ENCODE results near the gene IFITM1.

DNA sequence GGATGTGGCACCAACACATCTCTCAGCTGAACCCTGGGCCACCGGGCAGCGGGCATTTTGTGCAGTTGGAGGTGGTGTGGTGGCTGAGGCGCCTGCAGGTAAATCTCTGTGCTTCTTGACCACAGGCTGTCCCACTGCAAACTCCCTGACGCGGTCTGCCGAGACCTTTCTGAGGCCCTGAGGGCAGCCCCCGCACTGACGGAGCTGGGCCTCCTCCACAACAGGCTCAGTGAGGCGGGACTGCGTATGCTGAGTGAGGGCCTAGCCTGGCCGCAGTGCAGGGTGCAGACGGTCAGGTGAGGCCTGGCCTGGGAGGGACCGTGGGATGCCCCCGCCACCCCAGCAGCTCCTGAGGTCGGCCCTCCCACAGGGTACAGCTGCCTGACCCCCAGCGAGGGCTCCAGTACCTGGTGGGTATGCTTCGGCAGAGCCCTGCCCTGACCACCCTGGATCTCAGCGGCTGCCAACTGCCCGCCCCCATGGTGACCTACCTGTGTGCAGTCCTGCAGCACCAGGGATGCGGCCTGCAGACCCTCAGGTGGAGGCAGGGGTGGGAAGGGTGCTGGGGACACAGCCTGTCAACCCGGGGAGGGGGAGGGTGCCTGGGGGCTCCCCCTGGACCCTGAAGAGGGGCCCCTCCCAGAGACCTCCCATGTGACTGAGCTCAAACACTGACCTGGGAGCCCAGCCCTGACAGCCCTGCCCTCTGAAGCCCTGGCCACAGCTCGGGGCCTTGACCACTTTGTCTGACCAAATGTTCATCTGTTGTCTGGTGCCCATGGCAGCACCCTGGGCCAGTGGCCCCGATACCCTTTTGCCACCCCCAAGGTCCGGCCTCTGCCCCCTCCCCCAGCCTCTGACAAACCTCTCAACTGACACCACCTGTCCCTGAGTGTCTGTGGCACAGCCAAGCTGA, 29.5 kb upstream of the IFITM1 start:
- TF ChIP-seq POLR2AphosphoS5 (IDR thresholded peaks at IDR 0.05) = no peak
- TF ChIP-seq EP300 (IDR thresholded peaks at IDR 0.05) = no peak
- TF ChIP-seq, protein P1, sequence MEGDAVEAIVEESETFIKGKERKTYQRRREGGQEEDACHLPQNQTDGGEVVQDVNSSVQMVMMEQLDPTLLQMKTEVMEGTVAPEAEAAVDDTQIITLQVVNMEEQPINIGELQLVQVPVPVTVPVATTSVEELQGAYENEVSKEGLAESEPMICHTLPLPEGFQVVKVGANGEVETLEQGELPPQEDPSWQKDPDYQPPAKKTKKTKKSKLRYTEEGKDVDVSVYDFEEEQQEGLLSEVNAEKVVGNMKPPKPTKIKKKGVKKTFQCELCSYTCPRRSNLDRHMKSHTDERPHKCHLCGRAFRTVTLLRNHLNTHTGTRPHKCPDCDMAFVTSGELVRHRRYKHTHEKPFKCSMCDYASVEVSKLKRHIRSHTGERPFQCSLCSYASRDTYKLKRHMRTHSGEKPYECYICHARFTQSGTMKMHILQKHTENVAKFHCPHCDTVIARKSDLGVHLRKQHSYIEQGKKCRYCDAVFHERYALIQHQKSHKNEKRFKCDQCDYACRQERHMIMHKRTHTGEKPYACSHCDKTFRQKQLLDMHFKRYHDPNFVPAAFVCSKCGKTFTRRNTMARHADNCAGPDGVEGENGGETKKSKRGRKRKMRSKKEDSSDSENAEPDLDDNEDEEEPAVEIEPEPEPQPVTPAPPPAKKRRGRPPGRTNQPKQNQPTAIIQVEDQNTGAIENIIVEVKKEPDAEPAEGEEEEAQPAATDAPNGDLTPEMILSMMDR (IDR thresholded peaks at IDR 0.05) = no peak
